Subcutaneous abdominal adipose tissue (tissue), 5 donors: ENCODE measurements around the gene C1orf198.

Experiments used
- H3K27ac ChIP-seq: one replicate; pipeline ENCODE4 v1.7.0; 2013; ENCODE audit warnings: low read depth, mild to moderate bottlenecking, inconsistent platforms, low read length, moderate library complexity
- H3K27me3 ChIP-seq, 5 donors: one replicate each; pipeline ENCODE4 v1.7.0; 2013; ENCODE audit warnings: low read length in 5 of 5, inconsistent platforms in 1 of 5; ENCODE audit not compliant: control insufficient read depth in 5 of 5, insufficient read depth in 4 of 5
- H3K36me3 ChIP-seq, 5 donors: one replicate each; pipeline ENCODE4 v1.7.0; 2013; ENCODE audit warnings: low read length in 5 of 5; ENCODE audit not compliant: control insufficient read depth in 5 of 5, insufficient read depth in 5 of 5
- H3K4me1 ChIP-seq, 5 donors: one replicate each; pipeline ENCODE4 v1.7.0; 2013; ENCODE audit warnings: low read length in 5 of 5, mild to moderate bottlenecking in 3 of 5, moderate library complexity in 1 of 5; ENCODE audit not compliant: control insufficient read depth in 5 of 5, insufficient read depth in 5 of 5
- H3K4me3 ChIP-seq, 5 donors: one replicate each; pipeline ENCODE4 v1.7.0; 2013; ENCODE audit warnings: low read length in 5 of 5, low read depth in 1 of 5
- H3K9ac ChIP-seq, 5 donors: one replicate each; pipeline ENCODE4 v1.7.0; 2013; ENCODE audit warnings: low read length in 5 of 5, mild to moderate bottlenecking in 4 of 5, moderate library complexity in 3 of 5
- H3K9me3 ChIP-seq, 5 donors: one replicate each; pipeline ENCODE4 v1.7.0; 2013; ENCODE audit warnings: low read length in 5 of 5; ENCODE audit not compliant: control insufficient read depth in 5 of 5
- donor health status: healthy.
- donor health status: healthy.
- donor health status: healthy.
- donor health status: healthy.
- donor health status: healthy.

C1orf198 gene

GRCh38 chr1:230843503-230844309 lies 24.6 kb downstream of the C1orf198 start:
- Histone ChIP-seq H3K27ac (no peak overlapping the region), H3K9ac (no peak overlapping the region)

GRCh38 chr1:230842801-230843200 lies 25.5 kb downstream of the C1orf198 start:
- no peak overlapping the region for H3K27ac ChIP-seq
- H3K4me1 ChIP-seq: peaks cover 0 to 16% (median 15%) of the 10 kb centered on the region in 5 donors
- peaks cover 8 to 62% (median 49%) of the 10 kb centered on the region in 5 donors for H3K36me3 ChIP-seq
- H3K9me3 ChIP-seq: no peaks in the 10 kb centered on the region
- no peak overlapping the region for H3K9ac ChIP-seq
- H3K27me3 ChIP-seq: no peaks in the 10 kb centered on the region
- no peak overlapping the region for H3K4me3 ChIP-seq

More at GRCh38 chr1:230843503-230844309, 24.6 kb downstream of the C1orf198 start:
- H3K4me1 ChIP-seq: peaks cover 0 to 23% (median 22%) of the 10 kb centered on the region in 5 donors
- no peaks in the 10 kb centered on the region for H3K27me3 ChIP-seq
- H3K4me3 ChIP-seq: no peak overlapping the region
- no peaks in the 10 kb centered on the region for H3K9me3 ChIP-seq
- peaks cover 8 to 53% (median 40%) of the 10 kb centered on the region in 5 donors for H3K36me3 ChIP-seq

- Histone ChIP-seq H3K9ac (no peak overlapping the region), H3K9me3 (no peaks in the 10 kb centered on the region), H3K4me1 (peaks cover 0 to 22% (median 11%) of the 10 kb centered on the region in 5 donors), H3K27ac (no peak overlapping the region), H3K36me3 (peaks cover 8 to 73% (median 50%) of the 10 kb centered on the region in 5 donors), H3K4me3 (no peak overlapping the region), H3K27me3 (no peaks in the 10 kb centered on the region)
These were observed 29.1 kb downstream of the C1orf198 start for GRCh38 chr1:230839173-230839572.

GRCh38 chr1:230836793-230837192 lies 31.5 kb downstream of the C1orf198 start:
- Histone ChIP-seq H3K9ac (no peak overlapping the region), H3K4me1 (peaks cover 0 to 34% (median 16%) of the 10 kb centered on the region in 5 donors), H3K9me3 (no peaks in the 10 kb centered on the region), H3K27ac (no peak overlapping the region), H3K4me3 (no peak overlapping the region), H3K27me3 (no peaks in the 10 kb centered on the region), H3K36me3 (peaks cover 3 to 50% (median 31%) of the 10 kb centered on the region in 5 donors)

- Histone ChIP-seq H3K27ac (no peak overlapping the region), H3K9ac (no peak overlapping the region), H3K4me1 (peaks cover 0 to 36% (median 20%) of the 10 kb centered on the region in 5 donors), H3K27me3 (no peaks in the 10 kb centered on the region), H3K4me3 (no peak overlapping the region), H3K9me3 (no peaks in the 10 kb centered on the region), H3K36me3 (peaks cover 0 to 45% (median 27%) of the 10 kb centered on the region in 5 donors)
These were observed 32.0 kb downstream of the C1orf198 start for GRCh38 chr1:230836347-230836746.

GRCh38 chr1:230834292-230834691 lies 34.0 kb downstream of the C1orf198 start:
- no peaks in the 10 kb centered on the region for H3K9me3 ChIP-seq
- no peaks in the 10 kb centered on the region for H3K27me3 ChIP-seq
- no peak overlapping the region for H3K4me3 ChIP-seq
- H3K4me1 ChIP-seq: peaks cover 0 to 23% (median 9%) of the 10 kb centered on the region in 5 donors
- H3K36me3 ChIP-seq: peaks cover 0 to 27% (median 16%) of the 10 kb centered on the region in 5 donors
- H3K9ac ChIP-seq: no peak overlapping the region
- H3K27ac ChIP-seq: no peak overlapping the region

- no peaks in the 10 kb centered on the region for H3K9me3 ChIP-seq
- H3K36me3 ChIP-seq: peaks cover 0 to 19% (median 8%) of the 10 kb centered on the region in 5 donors
- no peak overlapping the region for H3K27ac ChIP-seq
- H3K4me3 ChIP-seq: no peak overlapping the region
- no peaks in the 10 kb centered on the region for H3K27me3 ChIP-seq
- no peak overlapping the region for H3K9ac ChIP-seq
- H3K4me1 ChIP-seq: peaks cover 0 to 23% (median 9%) of the 10 kb centered on the region in 5 donors
These were observed 34.8 kb downstream of the C1orf198 start for GRCh38 chr1:230833511-230833910.

GRCh38 chr1:230832476-230832875 lies 35.8 kb downstream of the C1orf198 start:
- Histone ChIP-seq H3K36me3 (peaks cover 0 to 8% (median 0%) of the 10 kb centered on the region in 5 donors), H3K27ac (no peak overlapping the region), H3K4me1 (peaks cover 0 to 30% (median 19%) of the 10 kb centered on the region in 5 donors), H3K27me3 (no peaks in the 10 kb centered on the region), H3K9ac (no peak overlapping the region), H3K9me3 (no peaks in the 10 kb centered on the region), H3K4me3 (no peak overlapping the region)

GRCh38 chr1:230831771-230832170 lies 36.5 kb downstream of the C1orf198 start:
- no peak overlapping the region for H3K4me3 ChIP-seq
- peaks cover 0 to 38% (median 26%) of the 10 kb centered on the region in 5 donors for H3K4me1 ChIP-seq
- H3K36me3 ChIP-seq: peaks cover 0 to 2% (median 0%) of the 10 kb centered on the region in 5 donors
- H3K27me3 ChIP-seq: no peaks in the 10 kb centered on the region
- H3K27ac ChIP-seq: no peak overlapping the region
- H3K9ac ChIP-seq: no peak overlapping the region
- H3K9me3 ChIP-seq: no peaks in the 10 kb centered on the region

- H3K36me3 ChIP-seq: no peaks in the 10 kb centered on the region
- H3K9ac ChIP-seq: no peak overlapping the region
- no peak overlapping the region for H3K27ac ChIP-seq
- H3K9me3 ChIP-seq: no peaks in the 10 kb centered on the region
- no peaks in the 10 kb centered on the region for H3K27me3 ChIP-seq
- H3K4me3 ChIP-seq: no peak overlapping the region
- peaks cover 8 to 59% (median 56%) of the 10 kb centered on the region in 5 donors for H3K4me1 ChIP-seq
These were observed 39.9 kb downstream of the C1orf198 start for GRCh38 chr1:230828421-230828820.
